ENCODE results near the gene ATP6V1D. TPM values are rescaled to one million over a fixed set of nuclear protein-coding genes. Genes with fewer than 3 reads are reported as not detected.
A peak's percentile ranks its signal among the peaks of the same experiment; 100 is the strongest.

The ATP6V1D gene
- total and polyA plus RNA-seq, 2 experiments from 2014 or later: 61.5 to 105 TPM

DNA sequence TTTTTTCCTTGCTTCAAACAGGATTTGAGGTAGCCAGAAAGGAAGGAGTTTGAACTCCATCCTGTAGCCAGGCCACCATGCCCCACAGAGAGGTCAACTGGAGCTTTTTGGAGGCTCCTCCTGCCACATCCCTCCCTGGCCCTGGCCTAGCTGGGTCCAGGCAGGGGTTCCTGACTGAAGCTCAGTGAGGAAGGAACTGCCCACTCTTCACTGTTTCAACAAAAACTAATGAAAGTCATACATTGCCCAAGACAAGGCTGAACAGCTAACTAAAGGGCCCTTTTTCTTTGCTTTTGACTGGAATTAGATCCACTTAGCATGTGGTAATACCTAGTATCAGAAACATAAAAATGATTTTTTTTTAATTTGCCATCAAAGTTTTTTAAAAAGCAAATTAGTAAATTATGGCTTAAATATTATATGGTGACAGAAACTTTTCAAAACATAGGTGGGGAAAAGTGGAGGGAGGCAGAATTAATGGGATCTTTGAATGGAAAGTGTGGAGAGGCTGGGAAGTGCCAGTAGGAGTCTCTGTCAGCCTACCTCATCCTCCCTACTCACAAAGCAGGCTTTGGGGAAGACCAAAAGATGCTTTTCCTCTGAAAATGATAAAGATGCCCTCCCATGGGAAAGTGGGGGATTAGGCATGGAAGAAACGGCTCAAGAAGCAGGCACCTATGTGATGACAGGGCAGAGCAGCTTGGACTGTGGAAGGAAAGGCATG, 30.4 kb upstream of the ATP6V1D start:
- Mint-ChIP-seq H3K9me3 (no peaks in the 10 kb centered on the region), H3K27ac (no peak overlapping the region), H3K27me3 (ENCODE audit: insufficient read depth, low read depth, poor library complexity) (peaks cover 14% of the 10 kb centered on the region), H3K36me3 (ENCODE audit: low read depth) (peaks cover 8% of the 10 kb centered on the region; the same call in 2 of the 3 replicates), H3K4me1 (no peaks in the 10 kb centered on the region; the same call in 2 of the 3 replicates), H3K4me3 (no peak overlapping the region)
- Histone ChIP-seq H3F3A (replicated peaks; ENCODE audit: low read depth) (no peaks in the 10 kb centered on the region), H4K20me1 (replicated peaks; ENCODE audit: insufficient read depth) (no peaks in the 10 kb centered on the region), H3K79me2 (replicated peaks; ENCODE audit: insufficient read depth) (no peaks in the 10 kb centered on the region), H3K4me1 (ENCODE audit: insufficient read depth) (no peaks in the 10 kb centered on the region), H3K4me2 (no peak overlapping the region), H3K4me3 (no peak overlapping the region), H3K36me3 (ENCODE audit: insufficient read depth) (peaks cover 3% of the 10 kb centered on the region; the same call in 1 of the 2 replicates), H3K27me3 (ENCODE audit: insufficient read depth) (no peaks in the 10 kb centered on the region), H3K27ac (ENCODE audit: low read depth) (no peak overlapping the region), H2AFZ (no peak overlapping the region), H3K9me2 (ENCODE audit: insufficient read depth) (no peaks in the 10 kb centered on the region)
- no peak for ATAC-seq
- TF ChIP-seq, protein P1, sequence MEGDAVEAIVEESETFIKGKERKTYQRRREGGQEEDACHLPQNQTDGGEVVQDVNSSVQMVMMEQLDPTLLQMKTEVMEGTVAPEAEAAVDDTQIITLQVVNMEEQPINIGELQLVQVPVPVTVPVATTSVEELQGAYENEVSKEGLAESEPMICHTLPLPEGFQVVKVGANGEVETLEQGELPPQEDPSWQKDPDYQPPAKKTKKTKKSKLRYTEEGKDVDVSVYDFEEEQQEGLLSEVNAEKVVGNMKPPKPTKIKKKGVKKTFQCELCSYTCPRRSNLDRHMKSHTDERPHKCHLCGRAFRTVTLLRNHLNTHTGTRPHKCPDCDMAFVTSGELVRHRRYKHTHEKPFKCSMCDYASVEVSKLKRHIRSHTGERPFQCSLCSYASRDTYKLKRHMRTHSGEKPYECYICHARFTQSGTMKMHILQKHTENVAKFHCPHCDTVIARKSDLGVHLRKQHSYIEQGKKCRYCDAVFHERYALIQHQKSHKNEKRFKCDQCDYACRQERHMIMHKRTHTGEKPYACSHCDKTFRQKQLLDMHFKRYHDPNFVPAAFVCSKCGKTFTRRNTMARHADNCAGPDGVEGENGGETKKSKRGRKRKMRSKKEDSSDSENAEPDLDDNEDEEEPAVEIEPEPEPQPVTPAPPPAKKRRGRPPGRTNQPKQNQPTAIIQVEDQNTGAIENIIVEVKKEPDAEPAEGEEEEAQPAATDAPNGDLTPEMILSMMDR (conservative IDR thresholded peaks at IDR 0.05; ENCODE audit: low read depth in 2 of 2): peak in 1 of 2 experiments; percentile 52; a peak in 2 of 4 replicates
- TF ChIP-seq STAT1 (IDR thresholded peaks at IDR 0.05; ENCODE audit: unreplicated experiment): no peak
- DNase-seq (ENCODE audit: low spot score): no peak

DNA sequence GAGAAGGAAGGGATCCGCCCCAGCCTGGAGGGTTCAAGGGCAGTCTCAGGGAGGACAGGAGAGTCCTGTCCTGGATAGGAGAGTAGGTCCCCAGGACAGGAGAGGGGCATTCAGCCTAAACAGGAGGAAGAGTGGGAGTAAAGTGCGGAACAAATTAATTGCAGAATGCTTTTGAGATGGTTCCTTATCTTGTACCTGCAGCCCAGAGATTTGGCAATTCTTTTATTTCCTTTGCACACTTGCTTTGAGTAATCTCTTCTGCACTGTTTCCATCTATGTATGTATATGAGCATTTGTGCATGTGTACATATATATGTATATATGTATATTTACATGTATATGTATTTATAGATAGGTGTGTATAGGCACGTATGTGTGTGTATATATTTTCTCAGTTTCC, 29.7 kb upstream of the ATP6V1D start:
- Histone ChIP-seq H3K27ac (ENCODE audit: low read depth) (no peak overlapping the region), H3K4me2 (no peak overlapping the region), H3F3A (replicated peaks; ENCODE audit: low read depth) (no peaks in the 10 kb centered on the region), H3K79me2 (replicated peaks; ENCODE audit: insufficient read depth) (no peaks in the 10 kb centered on the region), H3K9me2 (ENCODE audit: insufficient read depth) (no peaks in the 10 kb centered on the region), H3K4me3 (no peak overlapping the region), H3K27me3 (ENCODE audit: insufficient read depth) (no peaks in the 10 kb centered on the region), H3K4me1 (ENCODE audit: insufficient read depth) (no peaks in the 10 kb centered on the region), H3K36me3 (ENCODE audit: insufficient read depth) (peaks cover 10% of the 10 kb centered on the region; the same call in 1 of the 2 replicates), H4K20me1 (replicated peaks; ENCODE audit: insufficient read depth) (no peaks in the 10 kb centered on the region), H2AFZ (no peak overlapping the region)
- H3K27me3 Mint-ChIP-seq (ENCODE audit: insufficient read depth, low read depth, poor library complexity): peaks cover 11% of the 10 kb centered on the region
- H3K9me3 Mint-ChIP-seq: no peaks in the 10 kb centered on the region
- DNase-seq (ENCODE audit: low spot score) (no peak), ATAC-seq (no peak)
- peaks cover 15% of the 10 kb centered on the region; the same call in 2 of the 3 replicates for H3K36me3 Mint-ChIP-seq (ENCODE audit: low read depth)
- H3K4me3 Mint-ChIP-seq: no peak overlapping the region
- H3K4me1 Mint-ChIP-seq: no peaks in the 10 kb centered on the region; the same call in 2 of the 3 replicates
- H3K27ac Mint-ChIP-seq: no peak overlapping the region
- TF ChIP-seq ZNF114 (CRISPR knock-in tag; IDR thresholded peaks at IDR 0.05): no peak
- no peak for TF ChIP-seq EZH2 (IDR thresholded peaks at IDR 0.05; ENCODE audit: low read depth, unreplicated experiment)
- TF ChIP-seq ETS1 (IDR thresholded peaks at IDR 0.05): no peak
- no peak for TF ChIP-seq JUNB (IDR thresholded peaks at IDR 0.05; ENCODE audit: unreplicated experiment)
- no peak for TF ChIP-seq NANOG (IDR thresholded peaks at IDR 0.05; ENCODE audit: borderline replicate concordance)
- no peak for TF ChIP-seq STAT1 (IDR thresholded peaks at IDR 0.05; ENCODE audit: unreplicated experiment)
- no peak for TF ChIP-seq CREB1 (CRISPR knock-in tag; IDR thresholded peaks at IDR 0.05; ENCODE audit: low read depth)
- TF ChIP-seq, protein P1 (conservative IDR thresholded peaks at IDR 0.05; ENCODE audit: low read depth in 2 of 2): no peak
- TF ChIP-seq POLR2AphosphoS5 (IDR thresholded peaks at IDR 0.05; ENCODE audit: low read depth): no peak
- TF ChIP-seq EZH2phosphoT487 (IDR thresholded peaks at IDR 0.05; ENCODE audit: unreplicated experiment): no peak
- no peak for TF ChIP-seq ZNF331 (CRISPR knock-in tag; IDR thresholded peaks at IDR 0.05; ENCODE audit: low read depth)
- no peak for TF ChIP-seq REST (IDR thresholded peaks at IDR 0.05; ENCODE audit: unreplicated experiment)

All from GM23338 (cell line).